ENCODE data around the gene RNF43.

DNA sequence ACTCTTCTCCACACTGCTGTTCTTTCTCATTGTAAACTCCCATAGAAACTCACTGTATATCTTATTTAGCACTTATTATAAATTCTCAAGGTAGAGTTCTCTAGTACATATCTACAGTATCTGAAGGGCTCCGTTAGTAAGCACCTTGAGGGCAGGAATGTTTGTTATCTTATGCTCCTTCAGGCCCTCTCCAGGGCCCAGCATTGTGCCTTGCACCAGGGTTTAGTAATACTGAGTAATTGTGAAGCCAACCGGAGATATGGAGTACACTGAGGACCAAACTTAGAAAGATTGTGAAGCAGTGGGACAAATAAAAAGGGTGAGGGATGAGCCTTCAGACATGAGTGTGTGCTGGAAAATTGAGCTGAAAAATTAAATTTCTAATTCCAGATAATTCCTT is 26.4 kb downstream of the RNF43 start:
- TF ChIP-seq, protein P1, sequence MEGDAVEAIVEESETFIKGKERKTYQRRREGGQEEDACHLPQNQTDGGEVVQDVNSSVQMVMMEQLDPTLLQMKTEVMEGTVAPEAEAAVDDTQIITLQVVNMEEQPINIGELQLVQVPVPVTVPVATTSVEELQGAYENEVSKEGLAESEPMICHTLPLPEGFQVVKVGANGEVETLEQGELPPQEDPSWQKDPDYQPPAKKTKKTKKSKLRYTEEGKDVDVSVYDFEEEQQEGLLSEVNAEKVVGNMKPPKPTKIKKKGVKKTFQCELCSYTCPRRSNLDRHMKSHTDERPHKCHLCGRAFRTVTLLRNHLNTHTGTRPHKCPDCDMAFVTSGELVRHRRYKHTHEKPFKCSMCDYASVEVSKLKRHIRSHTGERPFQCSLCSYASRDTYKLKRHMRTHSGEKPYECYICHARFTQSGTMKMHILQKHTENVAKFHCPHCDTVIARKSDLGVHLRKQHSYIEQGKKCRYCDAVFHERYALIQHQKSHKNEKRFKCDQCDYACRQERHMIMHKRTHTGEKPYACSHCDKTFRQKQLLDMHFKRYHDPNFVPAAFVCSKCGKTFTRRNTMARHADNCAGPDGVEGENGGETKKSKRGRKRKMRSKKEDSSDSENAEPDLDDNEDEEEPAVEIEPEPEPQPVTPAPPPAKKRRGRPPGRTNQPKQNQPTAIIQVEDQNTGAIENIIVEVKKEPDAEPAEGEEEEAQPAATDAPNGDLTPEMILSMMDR (IDR thresholded peaks at IDR 0.05), result no peak
- no peak for TF ChIP-seq POLR2AphosphoS5 (IDR thresholded peaks at IDR 0.05)
- TF ChIP-seq EP300 (IDR thresholded peaks at IDR 0.05), result no peak
